Omental fat pad (tissue), 4 donors: Measurements from ENCODE around the gene MBD4. TPM values are rescaled to one million over a fixed set of nuclear protein-coding genes. Genes with fewer than 3 reads are reported as not detected.

Experiments
- ATAC-seq: fragments of 150-250 bp; one replicate; pipeline ENCODE4 v1.9.1; 2016; ENCODE audit warnings: mild to moderate bottlenecking, moderate library complexity; ENCODE audit not compliant: low FRiP score
- DNase-seq: peaks from one replicate; pipeline ENCODE4 v3.0.0-alpha.2; 2019; ENCODE audit warnings: low spot score
- CTCF ChIP-seq, 3 donors: fragments of 450-650 bp; IDR thresholded peaks; one replicate each; pipeline ENCODE4 v1.5.1; 2016 to 2017; ENCODE audit warnings: antibody characterized with exemption in 3 of 3, mild to moderate bottlenecking in 3 of 3, moderate library complexity in 2 of 3
- total RNA-seq, 4 donors: library from RNA; depleted of rRNA; stranded (reverse); fragments of >200 nt; gene quantifications; one replicate each; pipeline ENCODE4 v1.1.0, GENCODE V29; 2016

Gene MBD4
- total RNA-seq, 4 donors from 2014 or later: 15.6 to 29.3 (median 27.8) TPM

GRCh38 chr3:129448186-129448895 is 8.6 kb upstream of the MBD4 start:
- no peak for TF ChIP-seq CTCF (IDR thresholded peaks at IDR 0.05)
- ATAC-seq: no peak

GRCh38 chr3:129446926-129447325 is 7.2 kb upstream of the MBD4 start:
- DNase-seq: no peak
- no peak for ATAC-seq
- TF ChIP-seq CTCF (IDR thresholded peaks at IDR 0.05): no peak

More at GRCh38 chr3:129448186-129448895, 8.6 kb upstream of the MBD4 start:
- DNase-seq: no peak

- ATAC-seq (no peak), DNase-seq (no peak)
- TF ChIP-seq CTCF (IDR thresholded peaks at IDR 0.05): no peak
Measured at GRCh38 chr3:129445471-129445870, 5.7 kb upstream of the MBD4 start.

GRCh38 chr3:129442947-129443346 is 3.2 kb upstream of the MBD4 start:
- ATAC-seq (no peak), DNase-seq (no peak)
- TF ChIP-seq CTCF (IDR thresholded peaks at IDR 0.05): no peak

- ATAC-seq (no peak), DNase-seq (no peak)
Measured at GRCh38 chr3:129442486-129442885, 2.7 kb upstream of the MBD4 start.

GRCh38 chr3:129441782-129442181 is 2.0 kb upstream of the MBD4 start:
- no peak for TF ChIP-seq CTCF (IDR thresholded peaks at IDR 0.05)
- ATAC-seq: no peak

More at GRCh38 chr3:129442486-129442885, 2.7 kb upstream of the MBD4 start:
- no peak for TF ChIP-seq CTCF (IDR thresholded peaks at IDR 0.05)

GRCh38 chr3:129441215-129441614 is 1.5 kb upstream of the MBD4 start:
- no peak for TF ChIP-seq CTCF (IDR thresholded peaks at IDR 0.05)
- ATAC-seq (no peak), DNase-seq (no peak)

More at GRCh38 chr3:129441782-129442181, 2.0 kb upstream of the MBD4 start:
- no peak for DNase-seq
